Right lobe of liver (tissue), 6 donors: ENCODE data around the gene CLCA1. TPM values are rescaled to one million over a fixed set of nuclear protein-coding genes. Genes with fewer than 3 reads are reported as not detected.

ENCODE experiments used
- ATAC-seq, 4 donors: fragments of 200-7000 bp; cut with Tn5 transposase; one replicate each; pipeline ENCODE4 v1.9.1; 2020; ENCODE audit warnings: mild to moderate bottlenecking in 4 of 4, moderate library complexity in 4 of 4
- DNase-seq, 3 donors: peaks; one replicate each; pipeline ENCODE4 v3.0.0-alpha.2; 2020
- H3K27ac ChIP-seq, 3 donors: fragments of 200-600 bp; one replicate each; pipeline ENCODE4 v1.8.0; 2022
- H3K27me3 ChIP-seq, 2 donors: fragments of 200-600 bp; one replicate each; pipeline ENCODE4 v1.8.0; 2022
- H3K36me3 ChIP-seq, 4 donors: fragments of 200-600 bp; sonication (generic) in 1 of 4; one replicate each; pipeline versions ENCODE4 v1.5.1 to v1.8.0; 2017 to 2022; ENCODE audit warnings: control low read depth in 1 of 4
- H3K4me1 ChIP-seq, 4 donors: fragments of 200-600 bp; sonication (generic) in 1 of 4; one replicate each; pipeline versions ENCODE4 v1.5.1 to v1.8.0; 2017 to 2022; ENCODE audit warnings: control low read depth in 1 of 4
- H3K4me3 ChIP-seq, 3 donors: fragments of 200-600 bp; one replicate each; pipeline ENCODE4 v1.8.0; 2022
- H3K9me3 ChIP-seq, 4 donors: fragments of 200-600 bp; sonication (generic) in 1 of 4; one replicate each; pipeline versions ENCODE4 v1.5.1 to v1.8.0; 2017 to 2022; ENCODE audit warnings: control low read depth in 1 of 4
- POLR2A ChIP-seq: fragments of 450-650 bp; IDR thresholded peaks from one replicate; pipeline ENCODE4 v1.6.1; 2017; ENCODE audit warnings: antibody characterized with exemption, mild to moderate bottlenecking
- WGBS: methylation state at CpG from one replicate; pipeline ENCODE4 v1.1.6; 2018; ENCODE audit warnings: low coverage, low lambda C conversion rate; ENCODE audit not compliant: insufficient coverage; ENCODE audit errors: missing lambda C conversion rate; 5-methylcytosine and 5-hydroxymethylcytosine counted together
- intact Hi-C, 2 donors: fragments of 100-400 bp; cut with DNase I; formaldehyde crosslinking; loops; one replicate each; pipeline versions ENCODE4 v1.11.2 to v1.14.1; 2022
- total RNA-seq, 6 experiments: library from RNA; depleted of rRNA in 2 of 6; stranded (reverse); fragments of >200 nt in 2 of 6; fragmentation: NEBNext Ultra II Directional in 3 of 6; extraction: Animal tissue kit (Norgen Biotek cat#: 25700) in 3 of 6; gene quantifications; one replicate each; pipeline versions ENCODE4 v1.1.0 to v1.2.4, GENCODE V29; 2016 to 2023
- TF ChIP-seq, protein P1 (sequence below), 4 donors: fragments of 200-600 bp in 3 of 4; fragments of 450-650 bp in 1 of 4; IDR thresholded peaks; one replicate each; pipeline versions ENCODE4 v1.5.1 to v1.8.0; 2016 to 2022; ENCODE audit warnings: antibody characterized with exemption in 4 of 4, mild to moderate bottlenecking in 2 of 4
- donor health status: DM: no; HTN: yes; CAD: no.
- donor health status: DM: no; HTN: no; CAD: no.
- donor health status: DM: no; HTN: no; CAD: no.
- donor health status: DM: no; HTN: yes; CAD: no.
- donor health status: DM: no; HTN: yes; CAD: no.

CLCA1 gene
- total RNA-seq, 6 experiments from 2014 or later: not detected

DNA sequence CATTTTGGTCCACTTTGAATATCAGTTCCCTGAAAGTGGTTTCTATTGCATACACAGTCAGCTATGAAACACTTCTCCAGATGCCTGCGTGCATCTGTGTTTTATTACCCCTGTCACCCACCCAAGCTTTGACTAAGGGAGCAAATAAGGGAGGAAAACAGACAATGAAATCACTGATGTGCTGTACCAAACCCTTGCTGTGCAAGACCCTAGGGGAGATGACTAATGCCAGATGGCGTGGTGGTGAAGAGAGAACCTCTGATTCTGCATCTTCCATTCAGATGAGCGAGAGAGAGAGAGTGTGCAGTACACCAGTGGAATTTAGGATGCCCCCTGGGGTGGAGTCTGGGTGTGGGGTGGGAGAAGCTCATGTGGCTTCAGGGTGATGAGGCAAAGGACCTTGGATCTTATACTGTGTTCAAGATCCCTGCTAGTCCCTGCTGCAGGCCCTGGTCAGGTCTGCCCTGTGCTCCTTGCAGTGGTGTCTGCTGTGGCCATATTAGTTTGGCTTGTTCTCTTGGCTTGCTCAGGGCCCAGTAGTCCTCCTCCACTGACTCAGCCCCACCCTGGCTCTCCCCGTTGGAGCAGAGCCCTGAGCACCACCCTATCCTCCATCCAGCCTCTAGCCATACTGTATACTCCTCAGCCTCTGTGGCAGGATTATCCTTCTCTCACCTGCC is 18.5 kb downstream of the CLCA1 start:
- H3K4me3 ChIP-seq: no peak overlapping the region
- no peaks in the 10 kb centered on the region for H3K4me1 ChIP-seq
- intact Hi-C loops: loop anchor here in 1 of 2 donors (10.0 kb wide), 1 partner anchor 112 kb away; no protein-coding TSS in a partner anchor
- WGBS: 67% methylated on average over 4 of the region's 4 CpGs
- ATAC-seq (peak in 2 of 4 donors; percentile 14 to 25), DNase-seq (no peak)
- H3K27ac ChIP-seq: no peak overlapping the region
- no peaks in the 10 kb centered on the region for H3K27me3 ChIP-seq
- H3K9me3 ChIP-seq: no peaks in the 10 kb centered on the region
- H3K36me3 ChIP-seq: no peaks in the 10 kb centered on the region
- TF ChIP-seq, protein P1, sequence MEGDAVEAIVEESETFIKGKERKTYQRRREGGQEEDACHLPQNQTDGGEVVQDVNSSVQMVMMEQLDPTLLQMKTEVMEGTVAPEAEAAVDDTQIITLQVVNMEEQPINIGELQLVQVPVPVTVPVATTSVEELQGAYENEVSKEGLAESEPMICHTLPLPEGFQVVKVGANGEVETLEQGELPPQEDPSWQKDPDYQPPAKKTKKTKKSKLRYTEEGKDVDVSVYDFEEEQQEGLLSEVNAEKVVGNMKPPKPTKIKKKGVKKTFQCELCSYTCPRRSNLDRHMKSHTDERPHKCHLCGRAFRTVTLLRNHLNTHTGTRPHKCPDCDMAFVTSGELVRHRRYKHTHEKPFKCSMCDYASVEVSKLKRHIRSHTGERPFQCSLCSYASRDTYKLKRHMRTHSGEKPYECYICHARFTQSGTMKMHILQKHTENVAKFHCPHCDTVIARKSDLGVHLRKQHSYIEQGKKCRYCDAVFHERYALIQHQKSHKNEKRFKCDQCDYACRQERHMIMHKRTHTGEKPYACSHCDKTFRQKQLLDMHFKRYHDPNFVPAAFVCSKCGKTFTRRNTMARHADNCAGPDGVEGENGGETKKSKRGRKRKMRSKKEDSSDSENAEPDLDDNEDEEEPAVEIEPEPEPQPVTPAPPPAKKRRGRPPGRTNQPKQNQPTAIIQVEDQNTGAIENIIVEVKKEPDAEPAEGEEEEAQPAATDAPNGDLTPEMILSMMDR (IDR thresholded peaks at IDR 0.05): no peak
- TF ChIP-seq POLR2A: no peak

DNA sequence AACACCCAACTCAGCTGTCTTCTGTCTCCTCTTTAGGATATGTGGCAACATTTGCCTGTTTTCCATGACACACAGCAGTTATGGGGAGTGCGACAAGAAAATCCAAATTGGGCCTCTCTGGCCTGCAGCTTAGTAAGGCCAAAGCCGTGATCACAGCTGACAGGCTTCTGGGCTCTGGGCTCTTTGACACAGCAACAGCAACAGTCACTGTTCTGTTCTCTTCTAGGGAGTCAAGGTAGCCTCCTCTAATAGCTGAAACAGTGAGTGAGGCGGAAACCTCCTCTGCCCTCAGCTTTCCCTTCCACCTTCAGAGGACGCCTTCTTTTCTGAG is 19.0 kb downstream of the CLCA1 start:
- no peaks in the 10 kb centered on the region for H3K4me1 ChIP-seq
- no peaks in the 10 kb centered on the region for H3K9me3 ChIP-seq
- DNase-seq (no peak), ATAC-seq (no peak)
- intact Hi-C loops: loop anchor here in 1 of 2 donors (10.0 kb wide), 1 partner anchor 113 kb away; no protein-coding TSS in a partner anchor
- TF ChIP-seq POLR2A: no peak
- TF ChIP-seq, protein P1 (IDR thresholded peaks at IDR 0.05): no peak
- no peaks in the 10 kb centered on the region for H3K27me3 ChIP-seq
- H3K36me3 ChIP-seq: no peaks in the 10 kb centered on the region
- no peak overlapping the region for H3K27ac ChIP-seq
- no peak overlapping the region for H3K4me3 ChIP-seq
- WGBS: 78% methylated on average over 2 of the region's 4 CpGs

DNA sequence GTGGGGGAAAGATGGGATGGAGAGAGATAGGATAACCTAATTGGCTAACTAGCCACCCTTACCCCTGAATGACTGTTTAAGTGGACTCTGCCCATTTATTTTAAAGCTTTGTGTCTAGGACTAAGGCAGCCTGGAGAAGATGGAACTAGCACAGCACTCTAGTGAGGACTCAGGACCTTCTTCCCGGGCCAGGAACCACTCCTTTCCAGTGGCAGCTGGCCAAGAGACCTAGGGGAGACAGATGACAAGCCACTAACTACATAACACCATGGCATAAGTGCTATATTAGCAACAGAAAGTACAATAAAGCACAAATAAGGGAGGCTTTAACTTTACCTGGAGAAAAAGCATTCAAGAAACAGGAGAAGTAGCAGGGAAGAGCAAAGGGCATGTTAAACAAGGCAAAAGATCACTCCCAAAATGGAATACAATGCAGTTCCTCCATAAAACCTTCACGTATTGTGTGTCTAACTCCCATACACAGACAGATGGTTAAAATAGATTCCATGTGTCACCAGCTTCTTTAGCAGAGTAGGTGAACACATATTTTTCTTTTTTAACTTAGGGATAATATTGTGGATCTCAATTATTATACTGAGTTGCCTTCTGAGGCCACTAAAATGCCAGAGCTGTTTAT is 20.6 kb downstream of the CLCA1 start:
- Histone ChIP-seq H3K4me1 (no peaks in the 10 kb centered on the region), H3K27me3 (no peaks in the 10 kb centered on the region), H3K27ac (no peak overlapping the region), H3K36me3 (no peaks in the 10 kb centered on the region), H3K4me3 (no peak overlapping the region), H3K9me3 (no peaks in the 10 kb centered on the region)
- no peak for ATAC-seq
- TF ChIP-seq POLR2A: no peak
- TF ChIP-seq, protein P1 (IDR thresholded peaks at IDR 0.05): no peak
- intact Hi-C loops: loop anchor here in 1 of 2 donors (10.0 kb wide), 1 partner anchor 115 kb away; no protein-coding TSS in a partner anchor
- 52% methylated on average over 2 of the region's 2 CpGs for WGBS
- DNase-seq: no peak

DNA sequence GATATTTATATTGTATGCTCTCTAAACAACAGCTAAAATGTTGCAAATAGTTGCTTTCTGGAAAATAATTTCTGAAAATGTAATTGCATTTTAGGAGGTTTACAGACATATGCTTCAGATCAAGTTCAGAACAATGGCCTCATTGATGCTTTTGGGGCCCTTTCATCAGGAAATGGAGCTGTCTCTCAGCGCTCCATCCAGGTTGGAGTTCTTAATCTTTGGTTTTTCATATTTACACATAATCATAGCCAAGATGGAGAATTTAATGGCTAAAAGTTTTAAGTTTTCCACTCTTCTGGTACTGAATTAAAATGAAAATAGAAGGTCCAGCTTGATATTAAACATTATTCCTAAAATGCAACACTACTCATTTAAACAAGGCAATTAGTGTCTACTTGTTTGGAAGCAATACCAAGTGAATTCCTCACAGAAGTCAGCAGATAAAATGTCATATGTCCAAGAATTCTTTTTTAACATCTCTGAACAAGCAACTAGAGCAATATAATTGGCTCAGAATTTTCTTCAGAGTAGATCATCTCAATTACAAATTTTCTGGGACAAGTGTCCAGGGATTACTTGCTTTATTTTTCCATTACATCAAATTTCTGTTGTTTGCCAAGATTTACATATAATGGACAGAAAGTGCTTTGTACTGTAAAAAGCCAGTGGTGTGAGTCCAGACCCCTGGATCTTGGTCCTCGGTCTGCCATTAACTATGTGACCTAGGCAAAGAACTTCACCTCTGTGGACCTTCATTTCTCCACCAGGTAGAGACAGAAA is 22.6 kb downstream of the CLCA1 start:
- WGBS: 68% methylated on average over 2 of the region's 2 CpGs
- no peaks in the 10 kb centered on the region for H3K4me1 ChIP-seq
- TF ChIP-seq POLR2A: no peak
- TF ChIP-seq, protein P1 (IDR thresholded peaks at IDR 0.05): no peak
- ATAC-seq (no peak), DNase-seq (no peak)
- intact Hi-C loops: no loop called here
- H3K4me3 ChIP-seq: no peak overlapping the region
- no peaks in the 10 kb centered on the region for H3K36me3 ChIP-seq
- no peak overlapping the region for H3K27ac ChIP-seq
- H3K27me3 ChIP-seq: no peaks in the 10 kb centered on the region
- H3K9me3 ChIP-seq: no peaks in the 10 kb centered on the region
